ENCODE measurements around the gene DSTN.

- TF ChIP-seq POLR2AphosphoS5 (IDR thresholded peaks at IDR 0.05; ENCODE audit: low read depth, low read length) (no peak), CTCF (IDR thresholded peaks at IDR 0.05) (no peak), TCF7L2 (IDR thresholded peaks at IDR 0.05; ENCODE audit: low read depth, low read length) (no peak), SIN3A (IDR thresholded peaks at IDR 0.05; ENCODE audit: borderline replicate concordance, insufficient read depth, low read depth, low read length) (no peak)
- TF ChIP-seq, protein P1, sequence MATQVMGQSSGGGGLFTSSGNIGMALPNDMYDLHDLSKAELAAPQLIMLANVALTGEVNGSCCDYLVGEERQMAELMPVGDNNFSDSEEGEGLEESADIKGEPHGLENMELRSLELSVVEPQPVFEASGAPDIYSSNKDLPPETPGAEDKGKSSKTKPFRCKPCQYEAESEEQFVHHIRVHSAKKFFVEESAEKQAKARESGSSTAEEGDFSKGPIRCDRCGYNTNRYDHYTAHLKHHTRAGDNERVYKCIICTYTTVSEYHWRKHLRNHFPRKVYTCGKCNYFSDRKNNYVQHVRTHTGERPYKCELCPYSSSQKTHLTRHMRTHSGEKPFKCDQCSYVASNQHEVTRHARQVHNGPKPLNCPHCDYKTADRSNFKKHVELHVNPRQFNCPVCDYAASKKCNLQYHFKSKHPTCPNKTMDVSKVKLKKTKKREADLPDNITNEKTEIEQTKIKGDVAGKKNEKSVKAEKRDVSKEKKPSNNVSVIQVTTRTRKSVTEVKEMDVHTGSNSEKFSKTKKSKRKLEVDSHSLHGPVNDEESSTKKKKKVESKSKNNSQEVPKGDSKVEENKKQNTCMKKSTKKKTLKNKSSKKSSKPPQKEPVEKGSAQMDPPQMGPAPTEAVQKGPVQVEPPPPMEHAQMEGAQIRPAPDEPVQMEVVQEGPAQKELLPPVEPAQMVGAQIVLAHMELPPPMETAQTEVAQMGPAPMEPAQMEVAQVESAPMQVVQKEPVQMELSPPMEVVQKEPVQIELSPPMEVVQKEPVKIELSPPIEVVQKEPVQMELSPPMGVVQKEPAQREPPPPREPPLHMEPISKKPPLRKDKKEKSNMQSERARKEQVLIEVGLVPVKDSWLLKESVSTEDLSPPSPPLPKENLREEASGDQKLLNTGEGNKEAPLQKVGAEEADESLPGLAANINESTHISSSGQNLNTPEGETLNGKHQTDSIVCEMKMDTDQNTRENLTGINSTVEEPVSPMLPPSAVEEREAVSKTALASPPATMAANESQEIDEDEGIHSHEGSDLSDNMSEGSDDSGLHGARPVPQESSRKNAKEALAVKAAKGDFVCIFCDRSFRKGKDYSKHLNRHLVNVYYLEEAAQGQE (IDR thresholded peaks at IDR 0.05; ENCODE audit: insufficient read depth in 1 of 2, low read depth in 2 of 2, low read length in 1 of 2): no peak
These were observed 86.1 kb downstream of the DSTN start for GRCh38 chr20:17655865-17656479.

Data from Panc1 (cell line).